Measurements from ENCODE around the gene SAMD1. TPM values are rescaled to one million over a fixed set of nuclear protein-coding genes. Genes with fewer than 3 reads are reported as not detected.
A peak's percentile ranks its signal among the peaks of the same experiment; 100 is the strongest.

Gene SAMD1
- total and polyA plus RNA-seq, 9 of the 15 experiments (the other 6 are each of a cell fraction or from before 2014, with no cell fraction given), result 2.9 to 96.0 (median 43.5) TPM

DNA sequence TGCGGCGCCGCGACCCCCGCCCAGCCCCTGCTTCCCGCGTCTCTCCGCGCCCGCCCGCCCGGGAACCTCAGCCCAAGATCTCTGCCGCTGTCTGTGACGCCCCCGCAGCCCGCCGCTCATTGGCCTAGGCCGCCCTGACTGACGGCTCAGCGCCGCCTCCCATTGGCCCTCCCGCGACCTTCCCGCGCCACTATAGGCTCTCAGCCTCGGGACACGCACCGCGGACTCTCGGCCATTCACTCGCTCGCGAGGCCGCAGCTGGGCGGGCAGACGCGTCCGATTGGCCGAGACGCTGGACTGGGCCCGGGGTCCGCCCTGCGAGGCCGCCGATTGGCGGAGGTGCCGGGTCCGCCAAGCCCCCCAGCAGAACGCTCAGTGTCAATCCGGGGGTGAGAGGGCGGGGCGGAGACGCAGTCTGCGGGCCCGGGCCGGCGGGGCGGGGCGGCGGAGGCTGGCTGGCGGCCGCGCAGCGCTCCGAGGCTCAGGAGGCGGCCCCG, 27.2 kb upstream of the SAMD1 start, which contains the start of gene PRKACA (continued):
- TF ChIP-seq, protein P1, sequence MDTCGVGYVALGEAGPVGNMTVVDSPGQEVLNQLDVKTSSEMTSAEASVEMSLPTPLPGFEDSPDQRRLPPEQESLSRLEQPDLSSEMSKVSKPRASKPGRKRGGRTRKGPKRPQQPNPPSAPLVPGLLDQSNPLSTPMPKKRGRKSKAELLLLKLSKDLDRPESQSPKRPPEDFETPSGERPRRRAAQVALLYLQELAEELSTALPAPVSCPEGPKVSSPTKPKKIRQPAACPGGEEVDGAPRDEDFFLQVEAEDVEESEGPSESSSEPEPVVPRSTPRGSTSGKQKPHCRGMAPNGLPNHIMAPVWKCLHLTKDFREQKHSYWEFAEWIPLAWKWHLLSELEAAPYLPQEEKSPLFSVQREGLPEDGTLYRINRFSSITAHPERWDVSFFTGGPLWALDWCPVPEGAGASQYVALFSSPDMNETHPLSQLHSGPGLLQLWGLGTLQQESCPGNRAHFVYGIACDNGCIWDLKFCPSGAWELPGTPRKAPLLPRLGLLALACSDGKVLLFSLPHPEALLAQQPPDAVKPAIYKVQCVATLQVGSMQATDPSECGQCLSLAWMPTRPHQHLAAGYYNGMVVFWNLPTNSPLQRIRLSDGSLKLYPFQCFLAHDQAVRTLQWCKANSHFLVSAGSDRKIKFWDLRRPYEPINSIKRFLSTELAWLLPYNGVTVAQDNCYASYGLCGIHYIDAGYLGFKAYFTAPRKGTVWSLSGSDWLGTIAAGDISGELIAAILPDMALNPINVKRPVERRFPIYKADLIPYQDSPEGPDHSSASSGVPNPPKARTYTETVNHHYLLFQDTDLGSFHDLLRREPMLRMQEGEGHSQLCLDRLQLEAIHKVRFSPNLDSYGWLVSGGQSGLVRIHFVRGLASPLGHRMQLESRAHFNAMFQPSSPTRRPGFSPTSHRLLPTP (IDR thresholded peaks at IDR 0.05; ENCODE audit: borderline replicate concordance, extremely low read depth, insufficient read length), result no peak

DNA sequence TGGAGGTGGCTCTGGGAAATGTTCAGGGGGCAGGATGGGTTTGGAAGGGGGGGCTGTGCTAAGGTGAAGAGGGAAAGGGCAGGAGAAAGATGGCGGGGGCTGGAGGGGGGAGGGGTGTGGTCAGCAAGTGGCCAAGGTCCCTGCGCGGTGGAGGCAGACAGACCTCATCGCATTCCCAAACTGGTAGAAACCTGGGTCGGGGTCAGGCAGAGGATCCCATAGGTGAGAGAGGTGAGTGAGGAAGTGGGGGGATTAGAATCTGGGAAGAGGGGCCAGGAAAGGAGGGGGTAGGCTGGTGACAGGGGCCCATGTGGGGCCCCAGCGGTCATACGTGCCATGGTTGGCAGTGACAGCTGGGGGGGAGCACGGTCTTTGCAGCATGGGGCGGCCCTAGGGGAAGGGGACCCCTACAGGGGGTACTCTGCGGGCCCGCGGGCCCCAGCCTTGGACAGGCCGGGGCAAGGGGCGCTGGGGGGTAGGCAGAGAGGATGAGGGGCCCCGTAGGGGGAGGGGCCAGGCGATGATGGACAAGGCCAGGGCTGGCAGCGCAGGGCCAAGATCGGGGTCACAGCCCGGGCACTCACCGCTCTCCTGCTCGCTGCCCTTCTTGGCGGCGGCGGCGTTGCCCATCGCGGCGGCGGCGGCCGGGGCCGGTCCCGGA, 26.5 kb upstream of the SAMD1 start:
- Histone ChIP-seq H3K27me3 (ENCODE audit: control insufficient read depth in 2 of 2, insufficient read depth in 2 of 2, low read length in 2 of 2) (no peaks in the 10 kb centered on the region), H3K27ac (ENCODE audit: extremely low read depth, low read depth, low read length) (peak overlapping the region; percentile 55; the same call in 2 of the 3 replicates), H3K79me2 (ENCODE audit: control insufficient read depth, insufficient read depth, low read length) (peaks cover 24% of the 10 kb centered on the region), H3K4me1 (replicated peaks in 1 of 2; ENCODE audit: control insufficient read depth in 2 of 2, insufficient read depth in 2 of 2, low read length in 2 of 2) (peaks cover 47 to 64% of the 10 kb centered on the region in 2 experiments; a peak in 4 of 5 replicates), H2AFZ (ENCODE audit: low read depth, low read length) (peak overlapping the region; percentile 71), H3K9me3 (replicated peaks; ENCODE audit: control insufficient read depth, insufficient read depth, low read depth, low read length) (no peaks in the 10 kb centered on the region), H3K9me1 (ENCODE audit: control insufficient read depth, insufficient read depth, low read length) (peaks cover 4% of the 10 kb centered on the region), H3K9ac (ENCODE audit: insufficient read depth in 1 of 2, low read depth in 2 of 2, low read length in 2 of 2) (peak overlapping the region; percentile 52 to 92), H3K36me3 (ENCODE audit: control insufficient read depth, insufficient read depth, low read length) (peaks cover 18% of the 10 kb centered on the region; the same call in 2 of the 3 replicates), H3K4me3 (peak overlapping the region; percentile 90), H4K20me1 (replicated peaks; ENCODE audit: control insufficient read depth, insufficient read depth, low read length) (no peaks in the 10 kb centered on the region), H3K4me2 (ENCODE audit: insufficient read depth, low read length) (peak overlapping the region; percentile 95)
- BruUV-seq (replicated peaks), result no TSS peak
- WGBS (ENCODE audit: insufficient coverage, low coverage, missing lambda C conversion rate), result 5% methylated on average over 8 of the region's 33 CpGs
- DNase-seq (ENCODE audit: extremely low read depth in 1 of 4, low spot score in 3 of 4) (peak in 3 of 4 experiments; percentile 41 to 66 (median 61)), FAIRE-seq (no peak), ATAC-seq (no peak)
- ChIA-PET CTCF (ENCODE audit: low intra/inter-chr PET ratio) (no interaction called here), POLR2A (interaction anchor here (0.5 to 2.0 kb wide), 6 partner anchors 19 to 293 kb away, joined by 3 to 9 read pairs (median 3); partner anchors contain the start of gene ASF1B)
- intact Hi-C loops (cut with micrococcal nuclease), result no loop called here
- in situ Hi-C loops (cut with MboI), result no loop called here
- TF ChIP-seq SMAD1 (IDR thresholded peaks at IDR 0.05; ENCODE audit: low read depth, low read length, partially characterized antibody) (no peak), HDAC2 (IDR thresholded peaks at IDR 0.05) (no peak), TGIF2 (CRISPR knock-in tag; IDR thresholded peaks at IDR 0.05) (peak; percentile 74; the same call in 1 of the 2 replicates), NFYB (IDR thresholded peaks at IDR 0.05; ENCODE audit: extremely low read depth, insufficient read length) (no peak), RBM34 (IDR thresholded peaks at IDR 0.05; ENCODE audit: borderline replicate concordance, insufficient read depth, low read length) (no peak), PHF20 (IDR thresholded peaks at IDR 0.05; ENCODE audit: partially characterized antibody) (no peak), RBBP5 (IDR thresholded peaks at IDR 0.05; ENCODE audit: borderline replicate concordance, insufficient read depth, low read length, poor library complexity, severe bottlenecking) (peak; percentile 62), HCFC1 (IDR thresholded peaks at IDR 0.05; ENCODE audit: low read depth, low read length) (no peak), SIN3A (IDR thresholded peaks at IDR 0.05; ENCODE audit: borderline replicate concordance in 2 of 2, control insufficient read depth in 1 of 2, low read depth in 2 of 2, low read length in 2 of 2) (0 out of 4 replicates have a peak, but pooled peaks have one; percentile 15 to 38), HNRNPLL (IDR thresholded peaks at IDR 0.05; ENCODE audit: low read depth, low read length, poor library complexity, severe bottlenecking) (peak; percentile 0), PHTF2 (CRISPR knock-in tag; IDR thresholded peaks at IDR 0.05) (no peak)
- TF ChIP-seq, protein P2, sequence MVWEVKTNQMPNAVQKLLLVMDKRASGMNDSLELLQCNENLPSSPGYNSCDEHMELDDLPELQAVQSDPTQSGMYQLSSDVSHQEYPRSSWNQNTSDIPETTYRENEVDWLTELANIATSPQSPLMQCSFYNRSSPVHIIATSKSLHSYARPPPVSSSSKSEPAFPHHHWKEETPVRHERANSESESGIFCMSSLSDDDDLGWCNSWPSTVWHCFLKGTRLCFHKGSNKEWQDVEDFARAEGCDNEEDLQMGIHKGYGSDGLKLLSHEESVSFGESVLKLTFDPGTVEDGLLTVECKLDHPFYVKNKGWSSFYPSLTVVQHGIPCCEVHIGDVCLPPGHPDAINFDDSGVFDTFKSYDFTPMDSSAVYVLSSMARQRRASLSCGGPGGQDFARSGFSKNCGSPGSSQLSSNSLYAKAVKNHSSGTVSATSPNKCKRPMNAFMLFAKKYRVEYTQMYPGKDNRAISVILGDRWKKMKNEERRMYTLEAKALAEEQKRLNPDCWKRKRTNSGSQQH (CRISPR knock-in tag; IDR thresholded peaks at IDR 0.05), result no peak
